DMS 273 (cell line): ENCODE results near the gene ABCC2.
"Not testable (repeated sequence)": the region's sequence is repeated elsewhere in the genome, so short reads cannot be mapped to it uniquely, and the experiment has no call there.

Experiments
- DNase-seq: peaks from one replicate; lab custom pipeline; 2025; ENCODE audit not compliant: unreplicated experiment; lab: John Stamatoyannopoulos, UW

The ABCC2 gene

GRCh38 chr10:99851825-99852224 is 69.4 kb downstream of the ABCC2 start:
- no peak for DNase-seq

DNA sequence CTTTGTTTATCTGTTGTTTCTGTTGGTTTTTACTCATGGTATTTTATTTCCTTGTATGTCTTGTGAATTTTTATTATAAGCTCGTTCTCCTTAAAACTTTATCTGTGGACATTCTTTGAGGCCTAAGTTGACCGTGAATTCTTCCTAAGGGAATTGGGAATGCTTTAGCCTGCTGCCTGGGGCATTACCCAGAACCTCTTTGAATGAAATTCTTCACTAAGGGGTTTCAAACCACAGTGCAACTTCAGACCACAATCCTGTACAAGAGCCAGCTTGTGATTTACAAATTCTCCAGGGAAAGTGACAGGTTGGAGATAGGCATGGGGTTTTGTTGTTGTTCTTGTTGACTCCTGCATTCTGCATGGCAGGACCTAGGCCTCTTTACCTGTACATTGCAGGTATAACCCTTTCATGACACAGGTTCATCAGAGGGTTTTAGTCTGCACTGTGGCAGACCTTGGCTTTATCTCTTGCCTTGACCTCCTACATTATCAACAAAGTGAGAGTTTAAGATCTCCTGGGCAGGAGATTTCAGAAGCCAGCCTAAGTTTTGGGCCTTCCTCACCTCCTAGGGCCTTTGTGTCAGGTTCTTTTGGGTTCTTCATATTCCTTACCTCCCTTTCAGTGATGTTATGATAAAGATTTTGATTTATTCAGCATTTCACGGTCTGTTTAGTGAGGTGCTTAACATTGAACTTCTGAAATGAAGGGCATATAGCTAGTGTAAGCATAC is 70.2 kb downstream of the ABCC2 start:
- no peak for DNase-seq

- DNase-seq = no peak
Measured at GRCh38 chr10:99853655-99854054, 71.2 kb downstream of the ABCC2 start.

DNA sequence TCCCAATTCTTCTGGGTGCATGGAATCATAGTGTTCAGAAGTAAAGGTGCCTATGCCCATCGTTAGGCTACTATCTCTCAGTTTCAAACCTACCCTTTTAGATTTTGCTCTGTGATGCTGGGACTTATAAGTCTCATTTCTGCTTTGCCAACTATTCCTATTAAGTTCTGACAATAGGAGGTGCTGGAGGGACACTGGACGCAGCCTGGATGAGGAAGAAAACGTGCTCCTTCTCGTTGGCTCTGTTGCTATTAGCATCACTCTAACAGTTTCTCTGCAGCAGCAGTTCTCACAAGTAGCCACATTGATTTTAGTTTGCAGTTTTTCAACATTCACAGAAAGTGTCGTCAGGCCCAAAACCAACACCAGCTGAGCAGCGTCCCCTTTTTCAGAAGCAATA is 72.4 kb downstream of the ABCC2 start:
- DNase-seq = peak; percentile 56

DNA sequence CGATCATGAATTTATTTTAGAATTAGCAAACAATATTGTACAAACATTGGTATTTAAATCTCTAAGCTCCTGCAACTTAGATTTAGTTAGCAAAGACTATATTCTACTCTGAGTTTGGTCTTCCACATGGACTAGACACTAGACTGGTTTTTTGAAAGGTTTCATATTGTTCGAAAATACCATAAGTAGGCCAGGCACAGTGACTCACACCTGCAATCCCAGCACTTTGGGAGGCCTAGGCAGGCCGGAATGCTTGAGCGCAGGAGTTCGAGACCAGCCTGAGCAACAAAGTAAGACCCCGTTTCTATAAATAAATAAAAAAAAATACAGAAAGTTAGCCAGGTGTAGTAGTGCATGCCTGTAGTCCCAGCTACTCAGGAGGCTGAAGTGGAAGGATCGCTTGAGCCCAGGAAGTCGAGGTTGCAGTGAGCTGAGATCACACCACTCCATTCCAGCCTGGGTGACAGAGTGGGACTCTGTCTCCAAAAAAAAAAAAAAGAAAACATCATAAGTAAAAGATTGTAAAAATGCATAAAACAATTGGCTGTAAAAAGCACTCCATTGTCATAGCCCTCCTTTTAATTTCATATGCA is 73.1 kb downstream of the ABCC2 start:
- no peak for DNase-seq

DNA sequence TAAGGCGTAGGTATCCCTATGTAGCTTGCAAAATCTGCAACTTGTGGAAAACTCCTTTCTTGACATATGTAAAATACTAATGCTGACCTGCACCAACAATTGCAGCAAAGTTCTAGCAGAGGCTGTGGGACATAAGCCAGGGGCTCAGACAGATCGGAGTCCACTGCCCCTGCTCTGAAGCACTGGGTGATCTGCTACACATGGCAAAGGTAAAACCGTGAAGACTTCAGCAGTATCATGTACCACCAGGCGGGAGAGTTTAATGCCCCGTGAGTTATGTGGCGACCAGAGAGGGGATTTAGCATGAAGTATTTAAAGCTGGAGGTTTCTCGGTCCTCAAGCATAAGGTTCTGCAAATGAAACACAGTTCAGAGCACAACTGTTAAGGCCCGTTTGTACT is 76.4 kb downstream of the ABCC2 start:
- DNase-seq = no peak

GRCh38 chr10:99859585-99859984 is 77.1 kb downstream of the ABCC2 start:
- DNase-seq = peak; percentile 40

GRCh38 chr10:99860466-99860865 is 78.0 kb downstream of the ABCC2 start:
- DNase-seq = no peak

DNA sequence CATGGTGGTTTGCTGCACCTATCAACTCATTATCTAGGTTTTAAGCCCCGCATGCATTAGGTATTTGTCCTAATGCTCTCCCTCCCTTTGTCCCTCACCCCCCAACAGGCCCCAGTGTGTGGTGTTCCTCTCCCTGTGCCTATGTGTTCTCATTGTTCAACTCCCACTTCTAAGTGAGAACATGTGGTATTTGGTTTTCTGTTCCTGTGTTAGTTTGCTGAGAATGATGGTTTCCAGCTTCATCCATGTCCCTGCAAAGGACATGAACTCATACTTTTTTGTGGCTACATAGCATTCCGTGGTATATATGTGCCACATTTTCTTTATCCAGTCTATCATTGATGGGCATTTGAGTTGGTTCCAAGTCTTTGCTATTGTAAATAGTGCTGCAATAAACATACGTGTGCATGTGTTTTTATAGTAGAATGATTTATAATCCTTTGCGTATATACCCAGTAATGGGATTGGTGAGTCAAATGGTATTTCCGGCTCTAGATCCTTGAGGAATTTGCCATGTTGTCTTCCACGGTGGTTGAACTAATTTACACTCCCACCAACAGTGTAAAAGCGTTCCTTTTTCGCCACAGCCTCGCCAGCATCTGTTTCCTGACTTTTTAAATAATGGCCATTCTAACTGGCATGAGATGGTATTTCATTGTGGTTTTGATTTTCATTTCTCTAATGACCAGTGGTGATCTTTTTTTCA is 81.2 kb downstream of the ABCC2 start:
- DNase-seq = not testable (repeated sequence)

DNA sequence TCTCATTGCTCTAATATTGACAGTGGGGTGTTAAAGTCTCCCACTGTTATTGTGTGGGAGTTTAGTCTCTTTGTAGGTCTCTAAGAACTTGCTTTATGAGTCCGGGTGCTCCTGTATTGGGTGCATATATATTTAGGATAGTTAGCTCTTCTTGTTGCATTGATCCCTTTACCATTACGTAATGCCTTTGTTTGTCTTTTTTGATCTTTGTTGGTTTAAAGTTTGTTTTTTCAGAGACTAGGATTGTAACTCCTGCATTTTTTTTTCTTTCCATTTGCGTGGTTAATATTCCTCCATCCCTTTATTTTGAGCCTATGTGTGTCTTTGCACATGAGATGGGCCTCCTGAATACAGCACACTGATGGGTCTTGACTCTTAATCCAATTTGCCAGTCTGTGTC is 84.8 kb downstream of the ABCC2 start:
- DNase-seq = not testable (repeated sequence)

GRCh38 chr10:99869581-99870122 is 87.2 kb downstream of the ABCC2 start:
- DNase-seq = no peak

- no peak for DNase-seq
Measured at GRCh38 chr10:99870123-99870730, 87.8 kb downstream of the ABCC2 start.

DNA sequence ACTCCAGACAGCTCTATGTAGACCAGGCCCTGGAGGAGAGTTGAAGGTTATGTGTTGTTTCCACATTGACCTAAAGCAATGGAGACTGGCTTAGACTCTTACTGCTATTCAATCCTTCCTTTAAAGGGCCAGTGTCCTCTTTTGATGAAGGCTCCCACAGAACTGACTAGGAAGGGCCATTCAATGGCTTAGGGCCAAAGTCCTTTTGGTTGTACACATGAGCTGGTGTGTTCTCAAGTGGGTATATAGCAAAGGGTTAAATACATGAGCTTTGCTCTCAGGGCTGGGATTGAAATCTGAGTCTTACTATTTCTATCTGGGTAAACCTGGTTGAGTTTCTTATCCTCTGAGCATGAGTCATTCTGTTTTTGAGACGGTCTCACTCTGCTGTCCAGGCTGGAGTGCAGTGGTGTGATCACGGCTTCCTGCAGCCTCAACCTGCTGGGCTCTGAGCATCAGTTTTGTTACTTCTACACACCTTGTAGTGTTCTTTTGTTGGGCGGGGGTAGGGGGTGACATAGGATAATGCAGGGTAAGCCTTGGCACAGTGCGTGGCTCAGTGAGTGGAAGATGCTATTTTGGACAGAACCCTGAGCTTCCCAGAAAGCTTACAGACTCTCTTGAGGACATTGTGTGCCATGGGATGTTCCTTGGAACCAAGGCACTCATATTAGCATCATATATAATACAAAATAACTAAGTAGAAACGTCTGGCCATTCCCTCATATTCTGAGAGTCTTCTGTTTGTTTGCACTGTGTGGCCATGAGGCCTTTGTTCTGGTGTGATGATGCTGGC is 90.1 kb downstream of the ABCC2 start:
- DNase-seq = no peak

DNA sequence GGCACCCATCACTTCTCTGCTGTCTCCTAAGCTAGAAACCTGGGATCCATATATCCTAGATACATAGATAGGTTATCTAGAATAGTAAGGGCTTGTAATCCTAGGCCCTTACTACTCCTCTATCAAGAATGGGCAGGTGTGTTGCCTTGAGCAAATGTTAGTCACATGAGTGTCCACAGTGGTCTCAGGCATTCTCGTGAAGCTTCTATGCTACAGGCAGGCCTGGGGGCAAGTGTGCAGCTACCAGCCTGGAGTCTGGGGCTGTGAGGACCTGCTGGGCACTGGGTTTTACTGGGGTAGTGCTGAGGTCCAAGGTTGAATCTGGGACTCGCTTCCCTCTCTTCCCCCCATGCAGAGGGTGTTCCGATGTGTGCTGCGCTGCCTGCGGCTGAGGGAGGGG is 91.4 kb downstream of the ABCC2 start:
- no peak for DNase-seq

DNA sequence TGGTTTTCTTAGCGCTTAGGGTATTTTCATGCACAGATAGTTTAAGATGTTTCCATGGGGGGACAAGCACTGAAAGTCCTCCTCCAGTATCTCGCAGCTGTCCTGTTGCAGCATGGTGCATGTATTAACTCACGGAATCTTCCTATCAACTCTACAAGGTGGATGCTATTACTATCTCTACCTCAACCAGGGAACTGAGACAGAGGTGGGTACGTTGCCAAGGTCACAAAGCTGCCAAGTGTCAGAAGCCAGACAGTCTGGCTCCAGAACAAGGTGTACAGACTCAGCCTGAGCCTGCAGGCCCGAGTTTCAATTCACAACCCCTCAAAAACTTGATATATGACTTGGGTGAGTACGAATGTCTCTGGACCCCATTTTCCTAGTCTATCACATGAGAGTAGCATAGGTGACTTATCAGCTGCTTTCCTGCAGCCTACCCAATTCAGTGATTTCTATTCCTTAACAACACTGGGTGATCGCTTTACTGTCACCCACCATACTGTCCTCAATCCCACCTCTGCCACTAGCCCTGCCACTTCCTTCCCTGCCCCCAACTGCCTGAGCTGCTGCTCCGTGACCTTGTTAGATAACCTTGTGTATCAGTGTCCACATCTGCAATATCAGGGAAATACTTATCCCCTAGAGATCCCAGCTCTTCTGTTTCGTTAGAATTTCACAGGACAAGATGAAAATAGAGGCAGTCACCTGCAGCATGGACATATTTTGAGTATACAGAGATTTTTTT is 92.1 kb downstream of the ABCC2 start:
- DNase-seq = no peak

DNA sequence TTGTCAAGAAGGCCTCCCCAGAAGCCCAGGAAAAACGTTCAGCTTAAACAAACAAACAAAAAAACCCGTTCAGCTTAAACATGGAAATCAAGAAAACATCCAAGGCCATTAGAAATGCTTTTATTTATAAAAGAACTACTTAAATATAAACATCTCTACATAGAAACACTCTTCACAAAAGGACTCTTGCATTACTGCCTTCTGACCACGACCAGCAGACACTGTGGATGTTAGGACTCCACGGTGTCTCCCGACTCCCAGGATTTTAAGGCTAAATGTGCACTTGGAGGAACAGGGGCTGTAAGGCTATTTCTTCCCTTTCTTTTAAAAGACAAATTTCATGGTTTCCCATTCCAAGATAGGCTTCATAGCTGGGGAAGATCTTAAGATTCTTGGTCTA is 93.0 kb downstream of the ABCC2 start:
- DNase-seq = no peak

DNA sequence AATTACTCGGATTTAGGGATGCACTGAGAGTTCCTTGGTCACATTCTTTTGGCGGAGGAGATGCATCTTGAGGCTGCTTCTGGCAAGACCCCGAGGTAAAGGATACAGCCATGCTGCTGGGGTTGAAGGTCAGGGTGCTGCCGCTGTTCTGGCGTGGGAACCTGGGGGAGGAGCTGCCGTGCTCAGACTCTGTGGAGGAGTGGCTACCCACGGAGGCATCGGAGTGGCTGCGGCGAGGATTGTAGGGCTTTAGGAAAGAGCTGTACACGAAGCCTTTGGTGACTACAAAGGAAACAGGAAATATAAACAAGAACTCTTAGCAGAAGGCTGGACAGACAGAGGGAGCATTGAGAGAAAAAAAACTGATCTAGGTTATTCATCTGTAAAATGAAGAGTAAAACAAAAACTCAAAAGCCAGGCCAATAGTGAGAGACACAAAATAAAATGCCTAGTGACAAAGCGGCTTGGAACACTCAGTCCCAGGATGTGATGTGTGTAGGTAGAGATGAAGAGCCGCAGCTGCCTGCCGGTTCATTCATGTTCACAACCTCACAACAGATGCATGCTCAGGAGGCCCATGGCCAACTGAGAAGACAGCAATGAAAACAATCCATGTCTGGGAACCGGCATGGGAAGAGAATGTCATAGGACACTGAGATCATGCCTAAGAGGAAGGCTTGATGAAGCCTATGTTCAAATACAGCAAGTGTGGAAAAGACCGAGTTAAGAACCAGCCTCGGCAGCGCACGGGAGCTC is 97.8 kb downstream of the ABCC2 start:
- no peak for DNase-seq

GRCh38 chr10:99881371-99881770 is 98.9 kb downstream of the ABCC2 start:
- no peak for DNase-seq

- DNase-seq = no peak
Measured at GRCh38 chr10:99883523-99883922, 101.1 kb downstream of the ABCC2 start.
